ENCODE data around the gene TLE5. TPM values are rescaled to one million over a fixed set of nuclear protein-coding genes. Genes with fewer than 3 reads are reported as not detected.
A peak's percentile ranks its signal among the peaks of the same experiment; 100 is the strongest.

The TLE5 gene
- polyA plus RNA-seq, 2 of the 4 experiments (the other 2 are of a cell fraction) = 171 to 216 TPM

DNA sequence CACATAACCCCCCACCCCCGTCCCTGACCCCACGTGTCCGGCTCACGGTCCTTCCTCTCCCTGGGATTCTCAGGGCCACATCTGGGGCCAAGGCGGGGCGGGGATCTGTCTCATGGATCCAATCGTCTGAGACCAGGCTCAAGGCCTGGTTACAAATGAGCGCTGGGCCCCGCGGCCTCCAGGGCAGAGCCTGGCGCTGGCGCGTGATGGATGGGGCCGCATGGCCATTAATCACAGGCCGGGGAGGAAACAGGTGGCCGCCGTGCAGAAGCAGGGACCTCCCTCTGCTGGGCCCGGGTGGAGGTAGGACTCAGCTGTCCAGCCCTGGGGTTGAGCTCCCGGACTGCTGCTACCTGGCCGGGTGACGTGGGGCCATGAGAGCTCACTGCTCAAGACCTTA is 5.8 kb upstream of the TLE5 start:
- peaks cover 10% of the 10 kb centered on the region for H3K4me1 ChIP-seq
- CTCF ChIA-PET = interaction anchor here (0.8 to 1.2 kb wide), 3 partner anchors 16 to 107 kb away, joined by 3 read pairs; no protein-coding TSS in a partner anchor
- no CpG with 5 or more reads among the region's 21 CpGs for WGBS (ENCODE audit: missing lambda C conversion rate)
- ATAC-seq (no peak; a peak in 1 of 6 replicates), FAIRE-seq (no peak), DNase-seq (ENCODE audit: low read depth in 1 of 2, low spot score in 1 of 2) (no peak)
- H3K9me3 ChIP-seq = no peaks in the 10 kb centered on the region
- H3K27ac ChIP-seq = no peak overlapping the region
- no peak overlapping the region for H3K4me3 ChIP-seq
- POLR2A ChIA-PET = no interaction called here
- no peak overlapping the region for H3K4me2 ChIP-seq
- TF ChIP-seq NR3C1 (IDR thresholded peaks at IDR 0.05) (no peak), MYC (IDR thresholded peaks at IDR 0.05; ENCODE audit: borderline replicate concordance, low read length) (no peak), FOSB (CRISPR knock-in tag; IDR thresholded peaks at IDR 0.05) (no peak), RNF2 (IDR thresholded peaks at IDR 0.05; ENCODE audit: borderline replicate concordance, low read depth) (no peak), EHF (CRISPR knock-in tag; IDR thresholded peaks at IDR 0.05) (no peak), RARB (CRISPR knock-in tag; IDR thresholded peaks at IDR 0.05) (no peak), HEYL (CRISPR knock-in tag; IDR thresholded peaks at IDR 0.05) (no peak), HOXA7 (CRISPR knock-in tag; IDR thresholded peaks at IDR 0.05) (no peak), NPAS2 (CRISPR knock-in tag; IDR thresholded peaks at IDR 0.05; ENCODE audit: borderline replicate concordance) (no peak), HDAC2 (IDR thresholded peaks at IDR 0.05) (no peak), CBX2 (IDR thresholded peaks at IDR 0.05; ENCODE audit: borderline replicate concordance, low read depth) (no peak), MAZ (IDR thresholded peaks at IDR 0.05; ENCODE audit: borderline replicate concordance, low read depth, low read length) (no peak)
- TF ChIP-seq, protein P1, sequence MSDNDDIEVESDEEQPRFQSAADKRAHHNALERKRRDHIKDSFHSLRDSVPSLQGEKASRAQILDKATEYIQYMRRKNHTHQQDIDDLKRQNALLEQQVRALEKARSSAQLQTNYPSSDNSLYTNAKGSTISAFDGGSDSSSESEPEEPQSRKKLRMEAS (IDR thresholded peaks at IDR 0.05) = no peak
- TF ChIP-seq, protein P2, sequence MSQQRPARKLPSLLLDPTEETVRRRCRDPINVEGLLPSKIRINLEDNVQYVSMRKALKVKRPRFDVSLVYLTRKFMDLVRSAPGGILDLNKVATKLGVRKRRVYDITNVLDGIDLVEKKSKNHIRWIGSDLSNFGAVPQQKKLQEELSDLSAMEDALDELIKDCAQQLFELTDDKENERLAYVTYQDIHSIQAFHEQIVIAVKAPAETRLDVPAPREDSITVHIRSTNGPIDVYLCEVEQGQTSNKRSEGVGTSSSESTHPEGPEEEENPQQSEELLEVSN (IDR thresholded peaks at IDR 0.05; ENCODE audit: borderline replicate concordance, low read depth) = no peak
- TF ChIP-seq, protein P3, sequence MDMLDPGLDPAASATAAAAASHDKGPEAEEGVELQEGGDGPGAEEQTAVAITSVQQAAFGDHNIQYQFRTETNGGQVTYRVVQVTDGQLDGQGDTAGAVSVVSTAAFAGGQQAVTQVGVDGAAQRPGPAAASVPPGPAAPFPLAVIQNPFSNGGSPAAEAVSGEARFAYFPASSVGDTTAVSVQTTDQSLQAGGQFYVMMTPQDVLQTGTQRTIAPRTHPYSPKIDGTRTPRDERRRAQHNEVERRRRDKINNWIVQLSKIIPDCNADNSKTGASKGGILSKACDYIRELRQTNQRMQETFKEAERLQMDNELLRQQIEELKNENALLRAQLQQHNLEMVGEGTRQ (IDR thresholded peaks at IDR 0.05) = no peak

DNA sequence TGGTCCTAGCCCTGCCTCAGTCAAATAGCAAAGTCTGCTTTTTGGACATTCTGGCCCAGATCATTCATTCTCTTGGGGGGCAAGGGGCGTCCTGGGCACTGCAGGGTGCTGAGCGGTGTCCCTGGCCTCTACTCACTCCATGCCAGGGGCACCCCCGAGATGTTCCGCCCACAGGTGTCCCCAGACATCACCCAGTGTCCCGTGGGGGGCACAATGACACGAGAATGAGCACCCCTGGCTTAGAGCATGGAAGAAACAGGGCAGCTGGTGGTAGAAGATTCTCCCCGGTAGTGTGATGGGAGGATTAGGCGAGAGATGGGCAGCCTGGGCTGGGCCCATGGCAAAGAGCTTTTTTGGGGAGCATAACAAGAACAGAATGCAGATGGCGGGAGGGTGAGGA is 5.3 kb upstream of the TLE5 start:
- no peak for TF ChIP-seq RNF2 (IDR thresholded peaks at IDR 0.05; ENCODE audit: borderline replicate concordance, low read depth)
- TF ChIP-seq CBX8 (IDR thresholded peaks at IDR 0.05) = no peak
- no peak for TF ChIP-seq HOXA7 (CRISPR knock-in tag; IDR thresholded peaks at IDR 0.05)
- TF ChIP-seq MYC (IDR thresholded peaks at IDR 0.05; ENCODE audit: borderline replicate concordance, low read length) = no peak
- no peak for TF ChIP-seq FOXS1 (CRISPR knock-in tag; IDR thresholded peaks at IDR 0.05)
- no peak for TF ChIP-seq PHF8 (IDR thresholded peaks at IDR 0.05; ENCODE audit: borderline replicate concordance, low read depth)
- no peak for TF ChIP-seq GATA3 (IDR thresholded peaks at IDR 0.05; ENCODE audit: borderline replicate concordance)
- no peak for TF ChIP-seq ZSCAN20 (CRISPR knock-in tag; IDR thresholded peaks at IDR 0.05)
- TF ChIP-seq KDM5A (IDR thresholded peaks at IDR 0.05) = no peak
- no peak for TF ChIP-seq JUN (IDR thresholded peaks at IDR 0.05)
- TF ChIP-seq ZC3H11A (IDR thresholded peaks at IDR 0.05) = no peak
- no peak for TF ChIP-seq NPAS2 (CRISPR knock-in tag; IDR thresholded peaks at IDR 0.05; ENCODE audit: borderline replicate concordance)
- FAIRE-seq = no peak
- Histone ChIP-seq H3K4me2 (no peak overlapping the region), H3K27ac (no peak overlapping the region), H3K4me1 (peaks cover 13% of the 10 kb centered on the region), H3K9me3 (no peaks in the 10 kb centered on the region), H3K4me3 (no peak overlapping the region)
- no peak for ATAC-seq
- 85% methylated on average over 8 of the region's 9 CpGs for whole genome bisulfite sequencing (ENCODE audit: missing lambda C conversion rate)
- DNase-seq (ENCODE audit: low read depth in 1 of 2, low spot score in 1 of 2) = no peak
- CTCF ChIA-PET = interaction anchor here (1.1 kb wide), 1 partner anchor 107 kb away, joined by 3 read pairs; no protein-coding TSS in a partner anchor
- POLR2A ChIA-PET = no interaction called here

DNA sequence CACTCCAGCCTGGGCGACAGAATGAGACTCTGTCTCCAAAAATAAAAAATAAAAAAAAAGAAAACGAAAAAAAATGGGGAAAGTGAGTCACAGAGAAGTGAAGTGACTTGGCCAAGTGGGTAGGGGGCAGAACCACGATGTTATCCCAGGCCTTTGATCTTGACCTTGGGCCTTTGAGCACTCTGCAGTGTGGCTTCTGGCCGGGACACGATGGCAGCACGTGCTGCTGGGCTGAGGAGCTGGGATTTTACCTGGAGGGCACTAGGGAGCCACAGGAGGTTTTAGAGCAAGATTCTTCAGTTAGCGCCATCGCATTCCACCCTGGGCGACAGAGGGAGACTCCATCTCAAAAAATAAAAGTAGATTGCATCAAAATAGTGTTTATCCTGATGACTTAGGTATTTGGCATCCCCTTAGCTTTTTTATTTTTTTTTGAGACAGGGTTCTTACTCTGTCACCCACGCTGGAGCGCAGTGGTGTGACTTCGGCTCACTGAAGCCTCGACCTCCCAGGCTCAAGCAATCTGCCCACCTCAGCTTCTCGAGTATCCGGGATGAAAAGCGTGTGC is 4.3 kb upstream of the TLE5 start:
- H3K9me3 ChIP-seq = no peaks in the 10 kb centered on the region
- H3K4me1 ChIP-seq = peaks cover 13% of the 10 kb centered on the region
- no peak overlapping the region for H3K4me2 ChIP-seq
- ATAC-seq = no peak
- no peak overlapping the region for H3K27ac ChIP-seq
- CTCF ChIA-PET = interaction anchor here (0.7 to 1.1 kb wide), 2 partner anchors 9 to 93 kb away, joined by 3 to 4 read pairs; no protein-coding TSS in a partner anchor
- TF ChIP-seq RNF2 (IDR thresholded peaks at IDR 0.05; ENCODE audit: borderline replicate concordance, low read depth) (no peak), KDM1A (IDR thresholded peaks at IDR 0.05; ENCODE audit: low read depth) (no peak), EHMT2 (IDR thresholded peaks at IDR 0.05; ENCODE audit: low read depth) (no peak), RFX5 (IDR thresholded peaks at IDR 0.05) (no peak), ZFP36 (IDR thresholded peaks at IDR 0.05; ENCODE audit: borderline replicate concordance, partially characterized antibody) (peak; percentile 10), EP300 (IDR thresholded peaks at IDR 0.05) (no peak), MAFK (IDR thresholded peaks at IDR 0.05; ENCODE audit: partially characterized antibody) (no peak)
- TF ChIP-seq, protein P2 (IDR thresholded peaks at IDR 0.05; ENCODE audit: borderline replicate concordance, low read depth) = no peak
- POLR2A ChIA-PET = no interaction called here
- 86% methylated on average over 16 of the region's 16 CpGs for WGBS (ENCODE audit: missing lambda C conversion rate)
- no peak overlapping the region for H3K4me3 ChIP-seq
- no peak for DNase-seq (ENCODE audit: low read depth in 1 of 2, low spot score in 1 of 2)
- FAIRE-seq = no peak
